GM12878 (cell line): Measurements from ENCODE around the gene CAMTA1. TPM values are rescaled to one million over a fixed set of nuclear protein-coding genes. Genes with fewer than 3 reads are reported as not detected.

Experiments used
- ATAC-seq: fragments of 200-7000 bp; cut with Tn5 transposase; 3 replicates; pipeline ENCODE4 v1.9.1; 2020; ENCODE audit warnings: mild to moderate bottlenecking, moderate library complexity
- BruUV-seq: library from RNA; stranded (reverse); fragments of 400-500 nt; replicated peaks from 2 replicates; lab custom pipeline; 2021; lab: Mats Ljungman, UMichigan
- CTCF ChIA-PET: fragments of 300-600 bp; sonication (Branson Sonifier 250); formaldehyde crosslinking; extraction: SDS; loops from one replicate; lab custom pipeline; 2021; ENCODE audit warnings: inconsistent platforms; lab: Yijun Ruan, JAX
- POLR2A ChIA-PET: fragments of 350-600 bp; formaldehyde crosslinking; extraction: SDS; loops from one replicate; lab custom pipeline; 2021; ENCODE audit warnings: inconsistent platforms; lab: Charles Lee
- RAD21 ChIA-PET: fragments of 300-600 bp; sonication (Branson Sonifier 250); formaldehyde crosslinking; loops from one replicate; lab custom pipeline; 2023; ENCODE audit warnings: antibody characterized with exemption; ENCODE audit not compliant: unreplicated experiment; lab: Charles Lee
- SMC1A ChIA-PET: fragments of 300-600 bp; sonication (Branson Sonifier 250); formaldehyde crosslinking; loops from one replicate; lab custom pipeline; 2023; ENCODE audit not compliant: unreplicated experiment, uncharacterized antibody; lab: Charles Lee
- DNase-seq: peaks from one replicate; pipeline ENCODE4 v3.0.0-alpha.2; 2011; ENCODE audit warnings: low read depth, low spot score
- FAIRE-seq: peaks from 3 replicates; lab custom pipeline; 2011; peaks lifted over from hg19 to GRCh38; lab: Jason Lieb, UNC
- H2AFZ ChIP-seq: 2 replicates; pipeline ENCODE4 v1.6.0; 2011; ENCODE audit warnings: low read depth, low read length, control low read depth; ENCODE audit not compliant: control insufficient read depth
- H3K27ac ChIP-seq: 2 replicates; pipeline ENCODE4 v1.5.1; 2011; ENCODE audit warnings: control low read depth; ENCODE audit not compliant: control insufficient read depth, insufficient read depth
- H3K27me3 ChIP-seq, 2 experiments: replicated peaks in 1 of 2; 2 replicates each; pipeline versions ENCODE4 v1.6.0 to v1.6.1; 2011; ENCODE audit warnings: low read length in 1 of 2; ENCODE audit not compliant: control insufficient read depth in 2 of 2, insufficient read depth in 2 of 2
- H3K36me3 ChIP-seq, 2 experiments: 2 replicates each; pipeline ENCODE4 v1.5.1; 2011; ENCODE audit warnings: low read length in 1 of 2; ENCODE audit not compliant: control insufficient read depth in 2 of 2, insufficient read depth in 2 of 2
- H3K4me1 ChIP-seq: 2 replicates; pipeline ENCODE4 v1.6.1; 2011; ENCODE audit warnings: mild to moderate bottlenecking, low read length, moderate library complexity, mixed read lengths; ENCODE audit not compliant: control insufficient read depth, insufficient read depth
- H3K4me2 ChIP-seq: 2 replicates; pipeline ENCODE4 v1.6.0; 2011; ENCODE audit warnings: control low read depth; ENCODE audit not compliant: control insufficient read depth, insufficient read depth
- H3K4me3 ChIP-seq: fragments of 200-600 bp; sonication (generic); 2 replicates; pipeline ENCODE4 v1.5.1; 2016
- H3K79me2 ChIP-seq: 2 replicates; pipeline ENCODE4 v1.6.0; 2011; ENCODE audit warnings: low read length; ENCODE audit not compliant: control insufficient read depth, insufficient read depth
- H3K9ac ChIP-seq: 2 replicates; pipeline ENCODE4 v1.8.0; 2011; ENCODE audit warnings: low read length, control low read depth, mixed read lengths; ENCODE audit not compliant: control insufficient read depth, insufficient read depth
- H3K9me3 ChIP-seq: replicated peaks from 3 replicates; pipeline ENCODE4 v1.5.1; 2011; ENCODE audit warnings: mild to moderate bottlenecking, low read length; ENCODE audit not compliant: control insufficient read depth, insufficient read depth
- H4K20me1 ChIP-seq: 2 replicates; pipeline ENCODE4 v1.6.0; 2011; ENCODE audit not compliant: control insufficient read depth, insufficient read depth
- CBX3 ChIP-seq: fragments of 200-600 bp; sonication (generic); IDR thresholded peaks from 2 replicates; pipeline ENCODE4 v1.6.1; 2016; ENCODE audit warnings: low read depth, borderline replicate concordance
- HDGF ChIP-seq: fragments of 450-650 bp; IDR thresholded peaks from 2 replicates; pipeline ENCODE4 v1.6.1; 2016; ENCODE audit warnings: antibody characterized with exemption
- RAD51 ChIP-seq: fragments of 450-650 bp; IDR thresholded peaks from 2 replicates; pipeline ENCODE4 v1.6.1; 2016; ENCODE audit warnings: moderate library complexity, mild to moderate bottlenecking, inconsistent platforms
- RFX5 ChIP-seq: IDR thresholded peaks from 2 replicates; pipeline ENCODE4 v1.6.1; 2011; ENCODE audit warnings: low read depth, low read length, improper control_type of control experiment
- ZBED1 ChIP-seq: IDR thresholded peaks from 2 replicates; pipeline ENCODE4 v1.6.1; 2016; ENCODE audit warnings: borderline replicate concordance
- ZNF217 ChIP-seq: fragments of 450-650 bp; IDR thresholded peaks from 2 replicates; pipeline ENCODE4 v1.6.1; 2017; ENCODE audit warnings: antibody characterized with exemption, mild to moderate bottlenecking
- ZNF24 ChIP-seq: fragments of 450-650 bp; IDR thresholded peaks from 2 replicates; pipeline ENCODE4 v1.6.1; 2017; ENCODE audit warnings: antibody characterized with exemption, mild to moderate bottlenecking
- WGBS: methylation state at CpG from one replicate; pipeline ENCODE4 v1.1.6; 2016; ENCODE audit warnings: low lambda C conversion rate; ENCODE audit not compliant: insufficient replicate concordance, insufficient coverage; ENCODE audit errors: missing lambda C conversion rate; 5-methylcytosine and 5-hydroxymethylcytosine counted together
- in situ Hi-C: fragments of 300-500 bp; cut with MboI; formaldehyde crosslinking; loops from 9 replicates; pipeline ENCODE4 v1.14.3; 2018; ENCODE audit warnings: mixed read lengths
- intact Hi-C: fragments of 100-400 bp; cut with micrococcal nuclease; formaldehyde crosslinking; loops from one replicate; pipeline ENCODE4 v1.14.2; 2022; ENCODE audit not compliant: unreplicated experiment
- polyA plus RNA-seq, 11 experiments: library from polyadenylated mRNA; depleted of rRNA in 4 of 11; unstranded in 6 of 11; stranded (reverse) in 5 of 11; fragments of >200 nt; fragmentation: Nextera tagmentation in 4 of 11; fragmentation: Illumina TruSeq in 1 of 11; extraction: Ambion mirVana in 4 of 11; extraction: Trizol in 1 of 11; gene quantifications; 1 replicate in 1 of 11; 2 replicates in 10 of 11; pipeline versions ENCODE4 v1.2.1 to v1.2.3, GENCODE V29; 2011 to 2016; ENCODE audit warnings: inconsistent platforms in 2 of 11, missing spikeins in 2 of 11, low read depth in 1 of 11
- total RNA-seq, 4 experiments: library from RNA; depleted of rRNA in 3 of 4; stranded (reverse); fragments of >200 nt in 3 of 4; fragmentation: Illumina TruSeq in 1 of 4; extraction: Trizol in 1 of 4; gene quantifications; 2 replicates each; pipeline versions ENCODE4 v1.2.1 to v1.2.3, GENCODE V29; 2013 to 2021

Gene CAMTA1
- total and polyA plus RNA-seq, 10 of the 15 experiments (the other 5 are each of a cell fraction or from before 2014, with no cell fraction given) = 37.7 to 148 (median 76.4) TPM

DNA sequence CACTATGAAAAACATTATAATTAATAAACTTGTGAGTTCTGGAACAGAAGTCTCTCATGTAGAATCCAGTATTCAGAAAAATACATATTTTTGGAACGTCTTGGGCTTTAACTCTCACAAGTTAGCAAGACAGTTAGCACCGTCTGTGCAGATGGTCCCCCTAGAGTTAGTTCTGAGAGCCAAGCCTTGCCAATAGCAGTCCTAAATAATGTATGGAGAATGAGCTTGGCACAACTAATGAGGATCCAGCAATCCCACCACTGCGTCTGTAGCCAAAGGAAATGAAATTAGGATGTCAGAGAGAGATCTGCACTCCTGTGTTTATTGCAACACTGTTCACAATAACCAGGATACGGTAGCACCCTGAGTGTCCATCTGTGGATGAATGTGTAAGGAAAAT lies 931.3 kb downstream of the CAMTA1 start:
- H3K27me3 ChIP-seq = peaks cover 0 to 3% of the 10 kb centered on the region in 2 experiments; a peak in 2 of 4 replicates
- ChIA-PET CTCF (interaction anchor here (0.7 kb wide), 1 partner anchor 36 kb away, joined by 3 read pairs; no protein-coding TSS in a partner anchor), SMC1A (interaction anchor here (1.2 kb wide), 1 partner anchor 36 kb away, joined by 5 read pairs; no protein-coding TSS in a partner anchor), POLR2A (no interaction called here), RAD21 (no interaction called here)
- in situ Hi-C loops (no loop called here), intact Hi-C loops (no loop called here)
- no peak overlapping the region for H3K4me3 ChIP-seq
- H2AFZ ChIP-seq = no peak overlapping the region
- TF ChIP-seq HDGF (no peak), RFX5 (no peak), RAD51 (no peak)
- no peaks in the 10 kb centered on the region for H3K79me2 ChIP-seq
- ATAC-seq (no peak), DNase-seq (no peak), FAIRE-seq (no peak)
- no peak overlapping the region for H3K4me2 ChIP-seq
- no peaks in the 10 kb centered on the region for H3K9me3 ChIP-seq
- no peaks in the 10 kb centered on the region for H3K36me3 ChIP-seq
- H4K20me1 ChIP-seq = no peaks in the 10 kb centered on the region
- H3K27ac ChIP-seq = no peak overlapping the region
- H3K4me1 ChIP-seq = no peaks in the 10 kb centered on the region
- WGBS = 29% methylated on average over 4 of the region's 4 CpGs
- H3K9ac ChIP-seq = no peak overlapping the region
- no TSS peak for BruUV-seq

DNA sequence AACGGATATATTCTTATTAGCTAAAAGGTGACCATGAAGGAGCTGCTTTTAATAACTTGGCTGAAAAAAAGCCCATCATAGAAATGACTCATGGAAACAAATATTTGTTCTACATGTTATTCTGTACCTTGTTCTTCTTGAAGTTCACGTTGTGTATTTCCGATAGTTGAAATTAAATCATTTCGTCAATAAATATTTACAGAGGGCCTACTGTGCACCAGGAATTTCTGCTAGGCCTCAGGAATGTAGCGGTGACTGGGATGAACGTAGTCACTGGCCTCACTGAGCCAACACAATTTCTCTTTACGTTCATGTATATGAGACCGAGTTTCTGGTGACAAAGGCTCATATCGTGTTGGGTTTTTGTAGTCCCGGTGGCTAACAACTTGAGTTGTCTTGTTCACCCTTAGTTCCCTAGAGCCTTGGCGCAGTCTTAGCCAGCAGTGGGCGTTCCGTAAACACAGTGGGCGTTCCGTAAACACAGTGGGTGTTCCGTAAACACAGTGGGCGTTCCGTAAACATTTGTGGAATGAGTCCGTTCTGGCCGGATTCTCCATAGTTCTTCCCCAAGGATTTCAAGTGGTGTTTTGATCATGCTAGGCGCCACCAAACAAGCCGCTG lies 932.6 kb downstream of the CAMTA1 start:
- 45% methylated on average over 22 of the region's 22 CpGs for WGBS

More for the DNA sequence above, 932.6 kb downstream of the CAMTA1 start:
- Histone ChIP-seq H3K27ac (no peak overlapping the region), H2AFZ (no peak overlapping the region), H3K4me3 (no peak overlapping the region), H3K4me1 (no peaks in the 10 kb centered on the region), H4K20me1 (no peaks in the 10 kb centered on the region), H3K79me2 (no peaks in the 10 kb centered on the region), H3K36me3 (no peaks in the 10 kb centered on the region), H3K4me2 (no peak overlapping the region), H3K27me3 (peaks cover 0 to 3% of the 10 kb centered on the region in 2 experiments; a peak in 2 of 4 replicates), H3K9ac (no peak overlapping the region), H3K9me3 (no peaks in the 10 kb centered on the region)
- POLR2A ChIA-PET = interaction anchor here (0.5 kb wide), 1 partner anchor 11 kb away, joined by 3 read pairs; no protein-coding TSS in a partner anchor
- in situ Hi-C loops (no loop called here), intact Hi-C loops (no loop called here)
- no TSS peak for BruUV-seq
- RAD21 ChIA-PET = no interaction called here
- CTCF ChIA-PET = no interaction called here
- SMC1A ChIA-PET = interaction anchor here (0.7 kb wide), 1 partner anchor 9 kb away, joined by 3 read pairs; no protein-coding TSS in a partner anchor
- no peak for DNase-seq
- FAIRE-seq = no peak
- ATAC-seq = no peak
- TF ChIP-seq ZBED1 (no peak), ZNF217 (no peak), ZNF24 (no peak), CBX3 (no peak)
- TF ChIP-seq, all 136 proteins: peak for 0
